ENCODE measurements around the gene SPDYE1.
"Not testable (repeated sequence)": the region's sequence is repeated elsewhere in the genome, so short reads cannot be mapped to it uniquely, and the experiment has no call there.

SPDYE1 gene

GRCh38 chr7:43992896-43993295 is 4.8 kb upstream of the SPDYE1 start:
- not testable (repeated sequence) for DNase-seq

DNA sequence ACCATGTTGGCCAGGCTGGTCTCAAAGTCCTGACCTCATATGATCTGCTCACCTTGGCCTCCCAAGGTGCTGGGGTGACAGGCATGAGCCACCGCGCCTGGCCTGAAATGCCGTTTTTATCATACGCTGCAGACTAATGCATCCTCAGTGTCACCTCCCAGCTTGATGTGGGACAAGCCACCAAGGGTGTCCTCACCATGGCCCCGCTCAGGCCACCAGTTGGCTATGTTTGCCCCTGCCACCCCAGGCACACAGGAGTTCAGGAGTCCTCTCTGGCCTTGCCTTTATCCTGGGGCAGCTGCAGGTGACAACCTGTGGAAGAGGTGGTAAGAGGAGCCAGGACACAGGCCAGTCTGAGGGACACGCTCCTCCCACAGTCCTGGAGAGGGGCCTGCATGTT is 3.0 kb upstream of the SPDYE1 start:
- DNase-seq, result not testable (repeated sequence)

GRCh38 chr7:44012081-44012480 is 14.4 kb downstream of the SPDYE1 start:
- DNase-seq, result not testable (repeated sequence)

GRCh38 chr7:44015090-44015489 is 17.4 kb downstream of the SPDYE1 start:
- not testable (repeated sequence) for DNase-seq

GRCh38 chr7:44018857-44019807 is 21.4 kb downstream of the SPDYE1 start:
- DNase-seq, result peak; percentile 83 to 90

- not testable (repeated sequence) for DNase-seq
Measured at GRCh38 chr7:44019825-44020224, 22.1 kb downstream of the SPDYE1 start.

DNA sequence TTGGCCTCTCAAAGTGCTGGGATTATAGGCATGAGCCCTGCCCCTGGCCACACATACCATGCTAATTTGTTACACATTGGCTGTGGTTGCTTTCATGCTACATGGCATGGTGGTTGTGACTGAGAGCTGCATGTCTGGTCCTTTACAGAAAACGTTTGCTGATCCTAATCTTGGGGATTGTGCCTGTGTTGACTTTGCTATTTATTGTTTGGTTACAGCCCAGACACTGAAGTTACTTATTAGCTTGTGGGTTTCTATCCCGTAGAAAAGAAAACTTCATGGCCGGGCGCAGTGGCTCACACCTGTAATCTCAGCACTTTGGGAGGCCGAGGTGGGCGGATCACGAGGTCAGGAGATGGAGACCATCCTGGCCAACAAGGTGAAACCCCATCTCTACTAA is 24.4 kb downstream of the SPDYE1 start:
- not testable (repeated sequence) for DNase-seq

DNA sequence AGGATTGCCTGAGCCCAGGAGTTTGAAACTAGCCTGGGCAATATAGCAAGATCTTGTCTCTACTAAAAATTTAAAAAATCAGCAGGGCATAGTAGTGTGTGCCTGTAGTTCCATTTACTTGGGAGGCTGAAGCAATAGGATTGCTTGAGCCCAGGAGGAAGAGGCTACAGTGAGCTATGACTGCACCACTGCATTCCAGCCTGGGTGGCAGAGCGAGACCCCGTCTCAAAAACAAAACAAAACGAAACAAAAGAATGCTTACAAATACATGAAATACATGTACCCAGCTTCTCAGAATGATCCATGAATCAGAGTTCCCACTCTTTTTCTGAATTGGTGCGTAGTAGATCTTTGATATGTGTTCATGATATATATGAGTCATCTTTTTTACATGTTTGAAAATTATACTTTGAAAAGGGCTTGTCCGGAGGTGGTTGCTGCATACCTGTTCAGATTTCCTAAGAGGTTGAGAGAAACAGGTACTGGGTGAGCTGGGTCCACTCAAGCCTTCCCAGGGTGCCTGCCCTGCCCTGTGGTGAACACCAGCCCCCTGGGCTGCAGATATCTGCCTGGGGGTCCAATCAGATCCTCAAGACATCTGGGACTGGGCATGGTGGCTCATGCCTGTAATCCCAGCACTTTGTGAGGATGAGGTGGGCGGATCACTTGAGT is 25.2 kb downstream of the SPDYE1 start:
- DNase-seq, result not testable (repeated sequence)

DNA sequence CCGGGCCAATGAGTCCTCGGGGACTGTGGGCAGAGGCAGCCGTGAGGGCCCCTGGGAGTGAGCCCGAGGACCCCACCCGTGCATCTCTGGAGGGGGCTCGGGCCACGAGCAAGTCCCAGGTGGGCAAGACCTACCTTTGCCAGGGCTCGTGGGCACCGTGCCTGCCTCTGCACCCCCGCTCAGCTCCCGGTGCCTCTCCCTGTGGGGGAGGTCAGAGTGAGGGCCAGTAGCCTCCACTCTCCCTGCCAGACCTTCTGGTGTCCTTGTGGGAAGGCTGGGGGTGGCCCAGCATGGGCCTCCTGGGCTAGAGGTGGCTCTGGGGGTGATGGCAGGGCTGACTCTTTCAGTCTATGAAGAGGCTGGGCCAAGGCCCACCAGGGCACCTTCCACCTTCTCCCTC is 31.7 kb downstream of the SPDYE1 start:
- not testable (repeated sequence) for DNase-seq

- DNase-seq, result not testable (repeated sequence)
Measured at GRCh38 chr7:44030029-44030428, 32.3 kb downstream of the SPDYE1 start.

DNA sequence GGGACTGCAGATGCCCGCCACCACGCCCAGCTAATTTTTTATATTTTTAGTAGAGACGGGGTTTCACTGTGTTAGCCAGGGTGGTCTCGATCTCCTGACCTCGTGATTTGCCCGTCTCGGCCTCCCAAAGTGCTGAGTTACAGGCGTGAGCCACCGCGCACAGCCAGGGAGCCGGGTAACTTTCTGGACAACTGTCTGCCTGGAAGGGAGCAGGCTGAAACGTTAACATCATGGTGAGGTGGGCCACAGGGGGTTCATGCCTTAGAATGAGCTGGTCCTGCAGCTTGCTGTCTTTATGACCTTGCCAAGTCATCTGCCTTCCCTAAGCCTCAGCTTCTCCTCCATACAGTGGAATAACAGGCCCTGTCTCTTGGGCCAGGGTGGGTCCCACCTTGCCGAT is 33.6 kb downstream of the SPDYE1 start:
- DNase-seq, result not testable (repeated sequence)

DNA sequence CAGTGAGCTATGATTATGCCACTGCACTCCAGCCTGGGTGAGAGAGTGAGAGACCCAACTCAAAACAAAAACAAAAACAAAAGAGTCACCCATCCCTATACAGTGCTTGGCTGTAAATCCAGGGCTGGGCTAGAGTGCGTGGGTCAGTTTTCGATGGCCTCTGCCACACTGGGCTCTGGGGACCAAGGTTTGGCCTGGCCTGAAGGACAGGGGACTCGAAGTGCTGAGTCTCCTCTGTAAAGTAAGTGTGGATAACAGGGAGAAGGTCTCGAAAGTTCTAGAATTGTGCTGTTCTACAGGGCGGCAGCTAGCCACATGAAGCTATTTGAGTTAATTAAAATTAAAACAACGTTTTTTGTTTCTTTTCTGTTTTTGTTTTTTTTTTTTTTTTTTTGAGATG is 34.3 kb downstream of the SPDYE1 start:
- DNase-seq, result not testable (repeated sequence)

DNA sequence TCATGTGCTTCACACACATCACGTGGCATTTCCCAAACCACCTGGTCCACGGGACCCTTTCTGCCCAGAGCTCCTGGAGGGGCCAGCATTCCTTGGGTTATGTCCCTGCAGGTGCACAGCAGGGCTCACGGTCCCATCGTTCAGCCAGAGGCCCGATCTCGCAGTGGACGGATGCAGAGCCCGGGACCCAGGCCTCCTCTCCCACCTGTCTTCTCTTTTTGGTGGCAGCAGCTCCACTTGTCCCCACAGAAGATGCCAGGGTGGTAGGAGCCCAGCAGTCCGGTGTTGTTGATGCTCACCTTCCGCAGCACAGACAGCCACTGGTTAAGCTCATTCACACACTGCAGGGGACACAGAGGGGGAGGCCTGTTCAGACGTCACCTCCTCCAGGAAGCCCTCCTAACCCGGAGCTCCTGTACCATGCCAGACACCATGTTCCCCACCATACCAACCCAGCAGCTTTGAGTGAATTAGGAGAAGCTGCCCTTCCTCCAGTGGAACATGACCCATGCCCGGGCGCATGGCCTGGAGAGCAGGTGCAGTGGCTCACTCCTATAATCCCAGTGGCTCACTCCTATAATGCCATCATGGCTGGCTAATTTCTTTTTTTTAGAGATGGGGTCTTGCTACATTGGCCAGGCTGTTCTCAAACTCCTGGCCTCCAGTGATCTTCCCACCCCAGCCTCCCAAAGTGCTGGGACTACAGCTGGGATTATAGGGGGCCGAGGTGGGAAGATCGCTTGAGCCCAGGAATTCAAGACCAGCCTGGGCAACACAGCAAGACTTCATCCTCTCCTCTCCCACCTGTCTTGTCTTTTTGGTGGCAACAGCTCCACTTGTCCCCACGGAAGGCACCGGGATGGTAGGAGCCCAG is 36.5 kb downstream of the SPDYE1 start:
- DNase-seq, result not testable (repeated sequence)

DNA sequence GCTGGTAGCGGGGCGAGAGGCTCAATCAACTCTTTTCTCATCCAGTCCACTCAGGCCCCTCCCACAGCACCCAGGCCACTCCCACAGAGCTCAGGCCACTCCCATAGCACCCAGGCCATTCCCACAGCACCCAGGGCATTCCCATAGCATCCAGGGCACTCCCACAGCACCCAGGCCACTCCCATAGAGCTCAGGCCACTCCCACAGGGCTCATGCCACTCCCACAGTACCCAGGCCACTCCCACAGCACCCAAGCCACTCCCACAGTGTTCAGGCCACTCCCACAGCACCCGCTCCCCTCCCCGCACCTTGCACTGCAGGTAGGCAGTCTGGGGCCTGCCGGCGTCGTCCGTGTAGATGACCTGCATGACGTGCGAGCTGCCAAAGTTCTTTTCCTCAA is 38.7 kb downstream of the SPDYE1 start:
- not testable (repeated sequence) for DNase-seq

GRCh38 chr7:44037951-44038350 is 40.3 kb downstream of the SPDYE1 start:
- DNase-seq, result not testable (repeated sequence)

- not testable (repeated sequence) for DNase-seq
Measured at GRCh38 chr7:44038553-44038952, 40.9 kb downstream of the SPDYE1 start.

- DNase-seq, result not testable (repeated sequence)
Measured at GRCh38 chr7:44038961-44039558, 41.4 kb downstream of the SPDYE1 start.

DNA sequence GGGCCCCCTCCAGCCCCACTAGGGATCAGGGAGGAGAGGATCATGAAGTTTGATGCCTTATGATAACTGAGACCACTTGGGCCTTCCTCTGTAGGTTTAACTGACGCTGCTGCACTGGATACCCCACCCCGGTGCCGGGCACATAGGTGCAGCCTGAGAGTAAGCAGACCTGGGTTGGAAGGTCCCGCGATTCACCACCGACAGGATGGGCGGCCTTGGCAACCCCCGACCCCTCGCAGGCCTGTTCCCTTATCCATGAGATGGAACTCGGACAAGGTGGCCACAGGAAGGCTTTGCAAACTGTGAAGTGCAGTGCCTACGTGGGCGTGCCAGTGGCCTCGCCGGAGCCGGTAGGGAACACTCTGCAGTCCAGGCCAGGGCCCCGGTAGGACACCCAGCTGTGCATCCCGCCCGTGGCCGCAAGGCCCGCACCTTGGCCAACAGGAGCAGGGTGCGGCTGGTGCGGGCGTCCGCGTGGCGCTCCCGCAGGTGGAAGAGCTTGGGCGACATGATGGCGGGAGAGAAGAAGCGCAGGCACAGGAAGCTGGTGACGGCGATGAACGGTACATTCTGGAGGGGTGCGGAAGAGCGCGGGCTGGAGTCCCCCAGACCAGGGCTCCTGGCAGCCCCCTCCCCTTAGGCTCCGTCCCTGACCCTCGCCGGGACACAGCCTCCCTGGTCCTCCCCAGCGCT is 42.2 kb downstream of the SPDYE1 start:
- not testable (repeated sequence) for DNase-seq

- DNase-seq, result not testable (repeated sequence)
Measured at GRCh38 chr7:44040493-44040891, 42.8 kb downstream of the SPDYE1 start.

DNA sequence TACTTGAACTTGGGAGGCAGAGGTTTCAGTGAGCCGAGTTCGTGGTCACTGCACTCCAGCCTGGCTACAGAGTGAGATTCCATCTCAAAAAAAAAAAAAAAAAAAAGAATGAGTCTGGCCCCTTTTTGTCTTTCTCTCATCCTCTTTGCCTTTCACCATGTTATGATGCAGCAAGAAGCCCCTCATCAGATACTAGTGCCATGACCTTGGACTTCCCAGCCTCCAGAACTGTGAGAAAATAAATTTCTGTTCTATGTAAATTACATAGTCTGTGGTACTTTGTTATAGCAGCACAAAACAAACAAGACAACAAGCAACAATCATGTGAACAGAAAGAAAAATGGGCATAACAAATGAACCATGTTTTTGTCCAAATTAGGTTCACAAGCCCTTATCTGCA is 44.5 kb downstream of the SPDYE1 start:
- no peak for DNase-seq

DNA sequence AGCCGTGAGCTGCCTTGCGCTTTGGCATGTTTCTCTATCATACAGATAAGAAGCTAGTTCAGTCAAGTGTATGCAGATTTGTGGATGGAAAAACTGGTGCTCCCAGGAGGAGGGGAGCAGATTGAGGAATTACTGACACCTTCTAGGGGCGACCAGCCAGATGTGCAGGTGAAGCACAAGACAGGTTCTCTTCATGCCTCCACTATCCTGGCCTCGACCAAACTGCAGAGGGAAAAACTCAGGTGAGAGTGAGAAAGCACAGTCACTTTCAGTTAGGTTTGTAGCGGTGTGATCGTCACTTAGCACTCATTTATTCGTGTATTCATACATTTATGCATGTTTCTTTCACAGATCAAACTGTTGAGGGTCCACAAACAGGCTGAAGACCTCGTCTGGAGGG is 46.2 kb downstream of the SPDYE1 start:
- no peak for DNase-seq
